Endothelial cell of umbilical vein (primary cell): ENCODE measurements around the gene YARS1. TPM values are rescaled to one million over a fixed set of nuclear protein-coding genes. Genes with fewer than 3 reads are reported as not detected.

Source experiments
- BruUV-seq: library from RNA; stranded (reverse); fragments of 400-500 nt; replicated peaks from 2 replicates; lab custom pipeline; 2021; lab: Mats Ljungman, UMichigan
- CTCF ChIA-PET: fragments of 300-600, 350-600 bp; sonication (Branson Sonifier 250); formaldehyde crosslinking; loops from one replicate; lab custom pipeline; 2021; ENCODE audit warnings: antibody characterized with exemption, inconsistent platforms; lab: Charles Lee
- POLR2A ChIA-PET: fragments of 300-600, 350-600 bp; sonication (Branson Sonifier 250); formaldehyde crosslinking; loops from one replicate; lab custom pipeline; 2021; ENCODE audit warnings: antibody characterized with exemption, inconsistent platforms; lab: Charles Lee
- DNase-seq: peaks from one replicate; pipeline ENCODE4 v3.0.0-alpha.2; 2011; ENCODE audit warnings: low read depth, low spot score
- FAIRE-seq: peaks from 2 replicates; lab custom pipeline; 2011; peaks lifted over from hg19 to GRCh38; lab: Jason Lieb, UNC
- H2AFZ ChIP-seq: 2 replicates; pipeline ENCODE4 v1.6.0; 2012; ENCODE audit warnings: low read depth, low read length, control low read depth, inconsistent platforms
- H3K27ac ChIP-seq: 2 replicates; pipeline ENCODE4 v1.5.1; 2011; ENCODE audit warnings: low read depth, mild to moderate bottlenecking, control low read depth, low read length, moderate library complexity; ENCODE audit not compliant: insufficient read depth
- H3K27me3 ChIP-seq, 2 experiments: 2 replicates each; pipeline versions ENCODE4 v1.6.0 to v1.6.1; 2011; ENCODE audit warnings: low read length in 2 of 2, mixed read lengths in 1 of 2; ENCODE audit not compliant: control insufficient read depth in 2 of 2, insufficient read depth in 2 of 2
- H3K36me3 ChIP-seq, 2 experiments: 2 replicates in 1 of 2; 3 replicates in 1 of 2; pipeline ENCODE4 v1.5.1; 2011; ENCODE audit warnings: low read length in 2 of 2, mild to moderate bottlenecking in 1 of 2, moderate library complexity in 1 of 2; ENCODE audit not compliant: control insufficient read depth in 2 of 2, insufficient read depth in 2 of 2; ENCODE audit errors: extremely low read depth in 1 of 2
- H3K4me1 ChIP-seq: 3 replicates; pipeline ENCODE4 v1.5.1; 2011; ENCODE audit warnings: mild to moderate bottlenecking, low read length; ENCODE audit not compliant: control insufficient read depth, insufficient read depth; ENCODE audit errors: extremely low read depth
- H3K4me2 ChIP-seq: 2 replicates; pipeline ENCODE4 v1.6.1; 2011; ENCODE audit warnings: low read length, control low read depth, mixed read lengths; ENCODE audit not compliant: insufficient read depth
- H3K4me3 ChIP-seq, 3 experiments: fragments of 200-600 bp in 1 of 3; sonication (generic), shearing (Covaris generic) in 1 of 3; replicated peaks in 1 of 3; 2 replicates each; pipeline ENCODE4 v1.5.1; 2011 to 2016; ENCODE audit warnings: control low read depth in 3 of 3, low read length in 3 of 3, mild to moderate bottlenecking in 2 of 3, inconsistent platforms in 1 of 3, low read depth in 1 of 3, moderate library complexity in 1 of 3; ENCODE audit not compliant: insufficient read depth in 1 of 3
- H3K79me2 ChIP-seq: 2 replicates; pipeline ENCODE4 v1.6.0; 2012; ENCODE audit warnings: low read length, inconsistent platforms; ENCODE audit not compliant: control insufficient read depth, insufficient read depth
- H3K9ac ChIP-seq: replicated peaks from 2 replicates; pipeline ENCODE3; 2011; ENCODE audit warnings: low read length, control low read depth; ENCODE audit not compliant: insufficient read depth; ENCODE audit errors: extremely low read depth
- H3K9me1 ChIP-seq: replicated peaks from 3 replicates; pipeline ENCODE4 v1.6.0; 2011; ENCODE audit warnings: mild to moderate bottlenecking, low read length; ENCODE audit not compliant: control insufficient read depth, insufficient read depth; ENCODE audit errors: extremely low read depth
- H3K9me3 ChIP-seq: replicated peaks from 2 replicates; pipeline ENCODE4 v1.5.1; 2012; ENCODE audit warnings: low read length, inconsistent platforms; ENCODE audit not compliant: control insufficient read depth, insufficient read depth
- H4K20me1 ChIP-seq: replicated peaks from 2 replicates; pipeline ENCODE3; 2011; ENCODE audit warnings: mild to moderate bottlenecking, low read length; ENCODE audit not compliant: control insufficient read depth, insufficient read depth; ENCODE audit errors: extremely low read depth
- EZH2 ChIP-seq: IDR thresholded peaks from 2 replicates; pipeline ENCODE4 v1.6.1; 2012; ENCODE audit warnings: borderline replicate concordance, low read depth, mild to moderate bottlenecking, moderate library complexity, low read length, inconsistent platforms; ENCODE audit not compliant: severe bottlenecking
- FOS ChIP-seq: IDR thresholded peaks from 2 replicates; pipeline ENCODE4 v1.6.1; 2011; ENCODE audit warnings: mild to moderate bottlenecking, low read length, moderate library complexity, borderline replicate concordance; ENCODE audit not compliant: insufficient read depth
- GATA2 ChIP-seq: IDR thresholded peaks from 2 replicates; pipeline ENCODE4 v1.7.0; 2011; ENCODE audit warnings: low read depth, mild to moderate bottlenecking, moderate library complexity, mixed read lengths, low read length; ENCODE audit not compliant: insufficient read length, insufficient read depth
- MYC ChIP-seq: IDR thresholded peaks from one replicate; pipeline ENCODE4 v1.6.1; 2011; ENCODE audit warnings: mild to moderate bottlenecking, low read depth, low read length
- POLR2AphosphoS5 ChIP-seq: IDR thresholded peaks from 2 replicates; pipeline ENCODE4 v1.6.1; 2012; ENCODE audit warnings: low read depth, mild to moderate bottlenecking, control low read depth, low read length, moderate library complexity; ENCODE audit not compliant: insufficient read depth
- dilution Hi-C: fragments of 300-500 bp; cut with MboI; formaldehyde crosslinking; loops from one replicate; pipeline ENCODE4 v1.15.0; 2019; ENCODE audit warnings: low sequenced_read_pairs; ENCODE audit not compliant: extremely low pct_ligation_motif_present
- intact Hi-C: fragments of 100-400 bp; cut with micrococcal nuclease; formaldehyde crosslinking; loops from one replicate; pipeline ENCODE4 v1.10.0; 2022
- polyA plus RNA-seq, 4 experiments: library from polyadenylated mRNA; depleted of rRNA in 3 of 4; stranded (reverse) in 3 of 4; unstranded in 1 of 4; fragments of >200 nt; gene quantifications; 2 replicates each; pipeline versions ENCODE4 v1.2.1 to v1.2.3, GENCODE V29; 2011 to 2012; ENCODE audit warnings: missing spikeins in 1 of 4
- total RNA-seq: library from RNA; stranded (reverse); gene quantifications from 2 replicates; pipeline ENCODE4 v1.2.3, GENCODE V29; 2021
- TF ChIP-seq, protein P1 (sequence below), 2 donors: IDR thresholded peaks; 1 replicate in 1 of 2; 2 replicates in 1 of 2; pipeline ENCODE4 v1.5.1; 2011; ENCODE audit warnings: low read length in 2 of 2, mild to moderate bottlenecking in 2 of 2, moderate library complexity in 2 of 2, control low read depth in 1 of 2, inconsistent platforms in 1 of 2, low read depth in 1 of 2; ENCODE audit not compliant: insufficient read depth in 1 of 2; ENCODE audit errors: extremely low read depth in 1 of 2
- TF ChIP-seq, protein P2 (sequence below): IDR thresholded peaks from 2 replicates; pipeline ENCODE4 v1.6.1; 2011; ENCODE audit not compliant: insufficient read depth, insufficient read length

YARS1 gene
- total and polyA plus RNA-seq, 2 donors (not counting 3 experiments of a cell fraction or from before 2014, with no cell fraction given) = 38.2 to 144 TPM

DNA sequence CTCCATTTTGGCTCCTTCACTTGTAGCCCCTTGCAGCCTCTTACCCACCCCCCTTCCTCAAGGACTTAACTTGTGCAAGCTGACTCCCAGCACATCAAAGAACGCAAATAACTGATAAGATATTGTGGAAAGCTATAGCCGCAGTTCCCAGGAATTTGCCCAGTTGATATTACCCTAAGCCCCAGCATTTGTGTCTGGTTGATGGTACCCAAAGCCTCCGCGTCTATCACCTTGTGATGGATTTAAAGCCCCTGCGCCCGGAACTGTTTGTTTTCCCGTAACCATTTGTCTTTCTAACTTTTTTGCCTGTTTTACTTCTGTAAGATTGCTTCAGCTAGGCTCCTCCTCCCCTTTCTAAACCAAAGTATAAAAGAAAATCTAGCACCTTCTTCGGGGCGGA, 5.9 kb downstream of the YARS1 start:
- H3K9me3 ChIP-seq = no peaks in the 10 kb centered on the region
- TF ChIP-seq, protein P1, sequence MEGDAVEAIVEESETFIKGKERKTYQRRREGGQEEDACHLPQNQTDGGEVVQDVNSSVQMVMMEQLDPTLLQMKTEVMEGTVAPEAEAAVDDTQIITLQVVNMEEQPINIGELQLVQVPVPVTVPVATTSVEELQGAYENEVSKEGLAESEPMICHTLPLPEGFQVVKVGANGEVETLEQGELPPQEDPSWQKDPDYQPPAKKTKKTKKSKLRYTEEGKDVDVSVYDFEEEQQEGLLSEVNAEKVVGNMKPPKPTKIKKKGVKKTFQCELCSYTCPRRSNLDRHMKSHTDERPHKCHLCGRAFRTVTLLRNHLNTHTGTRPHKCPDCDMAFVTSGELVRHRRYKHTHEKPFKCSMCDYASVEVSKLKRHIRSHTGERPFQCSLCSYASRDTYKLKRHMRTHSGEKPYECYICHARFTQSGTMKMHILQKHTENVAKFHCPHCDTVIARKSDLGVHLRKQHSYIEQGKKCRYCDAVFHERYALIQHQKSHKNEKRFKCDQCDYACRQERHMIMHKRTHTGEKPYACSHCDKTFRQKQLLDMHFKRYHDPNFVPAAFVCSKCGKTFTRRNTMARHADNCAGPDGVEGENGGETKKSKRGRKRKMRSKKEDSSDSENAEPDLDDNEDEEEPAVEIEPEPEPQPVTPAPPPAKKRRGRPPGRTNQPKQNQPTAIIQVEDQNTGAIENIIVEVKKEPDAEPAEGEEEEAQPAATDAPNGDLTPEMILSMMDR (IDR thresholded peaks at IDR 0.05; ENCODE audit: extremely low read depth in 1 of 2, insufficient read depth in 1 of 2, low read depth in 1 of 2, low read length in 2 of 2) = no peak
- TF ChIP-seq MYC = no peak
- TF ChIP-seq, protein P2, sequence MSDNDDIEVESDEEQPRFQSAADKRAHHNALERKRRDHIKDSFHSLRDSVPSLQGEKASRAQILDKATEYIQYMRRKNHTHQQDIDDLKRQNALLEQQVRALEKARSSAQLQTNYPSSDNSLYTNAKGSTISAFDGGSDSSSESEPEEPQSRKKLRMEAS = no peak
- TF ChIP-seq POLR2AphosphoS5 = no peak
- no peak for TF ChIP-seq EZH2
- no peak for TF ChIP-seq GATA2
- no peak for TF ChIP-seq FOS

More for the DNA sequence above, 5.9 kb downstream of the YARS1 start:
- no peak for FAIRE-seq
- peaks cover 7 to 8% of the 10 kb centered on the region in 2 experiments for H3K36me3 ChIP-seq
- DNase-seq = no peak
- no peaks in the 10 kb centered on the region for H3K27me3 ChIP-seq
- no peak overlapping the region for H3K27ac ChIP-seq
- no peaks in the 10 kb centered on the region for H3K9me1 ChIP-seq
- dilution Hi-C loops = no loop called here
- ChIA-PET CTCF (no interaction called here), POLR2A (no interaction called here)
- no peak overlapping the region for H3K4me3 ChIP-seq
- no peak overlapping the region for H3K9ac ChIP-seq
- intact Hi-C loops = no loop called here
- no TSS peak for BruUV-seq
- H3K79me2 ChIP-seq = peaks cover 75% of the 10 kb centered on the region
- no peak overlapping the region for H3K4me2 ChIP-seq
- H4K20me1 ChIP-seq = peaks cover 3% of the 10 kb centered on the region
- H3K4me1 ChIP-seq = peaks cover 18% of the 10 kb centered on the region
- no peak overlapping the region for H2AFZ ChIP-seq
